Measurements from ENCODE around the gene MCEE.

GRCh38 chr2:71148506-71149063, 18.6 kb upstream of the MCEE start:
- no peak for TF ChIP-seq POLR2A (IDR thresholded peaks at IDR 0.05)
- no peak for TF ChIP-seq CTCF (IDR thresholded peaks at IDR 0.05)

Measured in lower leg skin (tissue), 3 donors.